GM19043 (cell line): ENCODE data around the gene LHX3.
"Not testable (repeated sequence)": the region's sequence is repeated elsewhere in the genome, so short reads cannot be mapped to it uniquely, and the experiment has no call there.

Source experiments
- ATAC-seq: cut with Tn5 transposase; IDR thresholded peaks from one replicate; pipeline ENCODE4 v1.9.1; 2021; ENCODE audit warnings: low read depth; ENCODE audit not compliant: unreplicated experiment

Gene LHX3

GRCh38 chr9:136242248-136242647 lies 37.3 kb upstream of the LHX3 start:
- no peak for ATAC-seq

GRCh38 chr9:136241542-136241941 lies 36.6 kb upstream of the LHX3 start:
- no peak for ATAC-seq

- ATAC-seq, result no peak
Measured at GRCh38 chr9:136240941-136241340, 36.0 kb upstream of the LHX3 start.

- no peak for ATAC-seq
Measured at GRCh38 chr9:136239983-136240330, 35.0 kb upstream of the LHX3 start.

- no peak for ATAC-seq
Measured at GRCh38 chr9:136239135-136239982, 34.4 kb upstream of the LHX3 start.

- ATAC-seq, result no peak
Measured at GRCh38 chr9:136238342-136238732, 33.4 kb upstream of the LHX3 start.

GRCh38 chr9:136237486-136238341 lies 32.8 kb upstream of the LHX3 start:
- ATAC-seq, result no peak

- ATAC-seq, result not testable (repeated sequence)
Measured at GRCh38 chr9:136236471-136237410, 31.8 kb upstream of the LHX3 start.

GRCh38 chr9:136235709-136236455 lies 31.0 kb upstream of the LHX3 start:
- no peak for ATAC-seq

GRCh38 chr9:136235171-136235570 lies 30.2 kb upstream of the LHX3 start:
- no peak for ATAC-seq

- no peak for ATAC-seq
Measured at GRCh38 chr9:136234597-136234996, 29.7 kb upstream of the LHX3 start.

- no peak for ATAC-seq
Measured at GRCh38 chr9:136233868-136234267, 28.9 kb upstream of the LHX3 start.

GRCh38 chr9:136233411-136233810 lies 28.5 kb upstream of the LHX3 start:
- ATAC-seq, result no peak

- no peak for ATAC-seq
Measured at GRCh38 chr9:136232969-136233368, 28.0 kb upstream of the LHX3 start.

GRCh38 chr9:136231478-136232297 lies 26.8 kb upstream of the LHX3 start:
- ATAC-seq, result no peak

- no peak for ATAC-seq
Measured at GRCh38 chr9:136230773-136231172, 25.8 kb upstream of the LHX3 start.

- no peak for ATAC-seq
Measured at GRCh38 chr9:136230365-136230764, 25.4 kb upstream of the LHX3 start.

- ATAC-seq, result no peak
Measured at GRCh38 chr9:136229096-136230065, 24.5 kb upstream of the LHX3 start.
